Esophagus muscularis mucosa (tissue), 4 donors: ENCODE measurements around the gene P2RX2. TPM values are rescaled to one million over a fixed set of nuclear protein-coding genes. Genes with fewer than 3 reads are reported as not detected.

Experiments used
- DNase-seq: peaks from one replicate; pipeline ENCODE4 v3.0.0-alpha.2; 2017; ENCODE audit errors: extremely low spot score
- H3K27ac ChIP-seq, 4 donors: fragments of 200-600 bp; sonication (generic); replicated peaks in 1 of 4; 1 replicate in 3 of 4; 2 replicates in 1 of 4; pipeline ENCODE4 v1.5.1; 2016 to 2019; ENCODE audit warnings: mild to moderate bottlenecking in 1 of 4
- H3K27me3 ChIP-seq, 4 donors: fragments of 200-600 bp; sonication (generic); one replicate each; pipeline versions ENCODE4 v1.5.1 to v1.6.0; 2016 to 2019
- H3K36me3 ChIP-seq, 4 donors: fragments of 200-600 bp; sonication (generic); one replicate each; pipeline ENCODE4 v1.5.1; 2016 to 2019
- H3K4me1 ChIP-seq, 4 donors: fragments of 200-600 bp; sonication (generic); one replicate each; pipeline ENCODE4 v1.5.1; 2016 to 2019
- H3K4me3 ChIP-seq, 4 donors: fragments of 200-600 bp; sonication (generic); 1 replicate in 2 of 4; 2 replicates in 2 of 4; pipeline ENCODE4 v1.5.1; 2016 to 2019; ENCODE audit warnings: mild to moderate bottlenecking in 4 of 4, moderate library complexity in 1 of 4
- H3K9me3 ChIP-seq, 4 donors: fragments of 200-600 bp; sonication (generic); 1 replicate in 3 of 4; 2 replicates in 1 of 4; pipeline ENCODE4 v1.5.1; 2016 to 2019
- EP300 ChIP-seq: sonication (generic); formaldehyde crosslinking; IDR thresholded peaks from one replicate; pipeline ENCODE4 v1.6.1; 2017; ENCODE audit warnings: antibody characterized with exemption
- POLR2A ChIP-seq: fragments of 450-650 bp; IDR thresholded peaks from one replicate; pipeline ENCODE4 v1.6.1; 2017; ENCODE audit warnings: antibody characterized with exemption, moderate library complexity, mild to moderate bottlenecking, low read depth
- POLR2AphosphoS5 ChIP-seq, 2 donors: sonication (generic); formaldehyde crosslinking; IDR thresholded peaks; one replicate each; pipeline ENCODE4 v1.6.1; 2017; ENCODE audit warnings: antibody characterized with exemption in 2 of 2
- WGBS: methylation state at CpG from one replicate; pipeline ENCODE4 v1.1.5; 2018; 5-methylcytosine and 5-hydroxymethylcytosine counted together
- intact Hi-C: fragments of 100-400 bp; cut with DNase I; formaldehyde crosslinking; loops from one replicate; pipeline ENCODE4 v1.15.1; 2023
- total RNA-seq, 4 donors: library from RNA; depleted of rRNA; stranded (reverse); fragments of >200 nt; gene quantifications; one replicate each; pipeline versions ENCODE4 v1.1.0 to v1.2.1, GENCODE V29; 2016
- TF ChIP-seq, protein P1 (sequence below), 3 experiments: fragments of 200-600 bp in 2 of 3; fragments of 450-650 bp in 1 of 3; sonication (generic) in 2 of 3; IDR thresholded peaks; one replicate each; pipeline ENCODE4 v1.5.1; 2017 to 2019; ENCODE audit warnings: antibody characterized with exemption in 3 of 3, mild to moderate bottlenecking in 2 of 3, moderate library complexity in 1 of 3

The P2RX2 gene
- total RNA-seq, 4 donors from 2014 or later: 1.7 to 4.1 (median 3.7) TPM

DNA sequence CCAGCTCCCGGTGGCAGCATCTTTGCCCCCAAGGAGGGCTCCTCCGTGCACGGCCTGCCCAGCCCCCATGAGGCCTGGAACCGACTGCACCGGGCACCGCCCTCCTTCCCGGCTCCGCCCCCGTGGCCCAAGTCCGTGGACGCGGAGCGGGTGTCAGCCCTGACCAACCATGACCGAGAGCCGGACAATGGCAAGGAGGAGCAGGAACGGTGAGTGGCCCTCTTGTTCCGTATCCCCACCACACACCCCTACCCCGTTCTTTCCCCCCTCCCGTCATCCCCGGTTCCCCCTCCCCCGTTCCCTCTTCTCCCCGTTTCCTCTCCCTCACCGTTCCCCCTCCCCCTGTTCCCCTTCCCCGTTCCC, 36.5 kb upstream of the P2RX2 start:
- no peaks in the 10 kb centered on the region for H3K9me3 ChIP-seq
- H3K4me1 ChIP-seq: peaks cover 0 to 34% (median 22%) of the 10 kb centered on the region in 4 donors
- WGBS: 68% methylated on average over 15 of the region's 24 CpGs
- no peaks in the 10 kb centered on the region for H3K27me3 ChIP-seq
- peak overlapping the region; percentile 56 to 78 (median 69) for H3K27ac ChIP-seq
- intact Hi-C loops: no loop called here
- peaks cover 0 to 71% (median 57%) of the 10 kb centered on the region in 4 donors for H3K36me3 ChIP-seq
- no peak for DNase-seq
- H3K4me3 ChIP-seq: peak overlapping the region; percentile 45 to 54 (median 46)
- TF ChIP-seq EP300 (no peak), POLR2AphosphoS5 (IDR thresholded peaks at IDR 0.05) (peak in 1 of 2 donors; percentile 15)

DNA sequence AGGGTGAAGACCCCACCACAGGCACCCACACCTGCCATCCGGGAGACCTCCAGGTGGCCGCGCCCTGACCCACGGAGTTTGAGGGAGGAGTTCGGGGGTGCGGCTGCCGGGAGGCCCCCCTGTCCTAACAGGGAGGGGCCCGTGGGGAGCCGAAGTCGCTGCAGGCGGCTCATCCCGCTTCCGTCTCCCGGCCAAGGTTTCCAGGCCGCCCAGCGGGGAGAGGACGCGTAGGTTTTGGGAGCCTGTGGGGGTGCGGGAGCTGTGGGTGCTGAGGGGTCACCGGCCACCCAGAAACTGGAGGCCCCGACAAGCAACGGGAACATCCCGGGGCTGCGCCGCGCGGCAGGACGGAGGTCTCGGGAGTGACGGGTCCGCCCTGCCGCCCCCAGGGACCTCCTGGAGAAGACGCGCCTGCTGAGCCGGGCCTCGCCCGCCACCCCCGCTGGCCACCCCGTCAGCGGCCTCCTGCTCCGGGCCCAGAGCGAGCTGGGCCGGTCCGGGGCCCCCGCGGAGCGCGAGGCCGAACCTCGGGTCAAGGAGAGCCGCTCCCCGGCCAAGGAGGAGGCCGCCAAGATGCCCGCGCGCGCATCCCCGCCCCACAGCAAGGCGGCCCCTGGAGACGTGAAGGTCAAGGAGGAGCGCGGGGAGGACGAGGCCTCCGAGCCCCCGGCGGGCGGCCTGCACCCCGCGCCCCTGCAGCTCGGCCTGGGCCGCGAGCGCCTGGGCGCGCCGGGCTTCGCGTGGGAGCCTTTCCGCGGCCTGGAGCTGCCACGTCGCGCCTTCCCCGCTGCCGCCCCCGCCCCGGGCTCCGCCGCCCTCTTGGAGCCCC, 35.8 kb upstream of the P2RX2 start:
- H3K9me3 ChIP-seq: no peaks in the 10 kb centered on the region
- no peaks in the 10 kb centered on the region for H3K27me3 ChIP-seq
- peak overlapping the region; percentile 56 to 78 (median 69) for H3K27ac ChIP-seq
- no peak for DNase-seq
- TF ChIP-seq POLR2A (no peak), EP300 (no peak), POLR2AphosphoS5 (IDR thresholded peaks at IDR 0.05) (no peak)
- TF ChIP-seq, protein P1, sequence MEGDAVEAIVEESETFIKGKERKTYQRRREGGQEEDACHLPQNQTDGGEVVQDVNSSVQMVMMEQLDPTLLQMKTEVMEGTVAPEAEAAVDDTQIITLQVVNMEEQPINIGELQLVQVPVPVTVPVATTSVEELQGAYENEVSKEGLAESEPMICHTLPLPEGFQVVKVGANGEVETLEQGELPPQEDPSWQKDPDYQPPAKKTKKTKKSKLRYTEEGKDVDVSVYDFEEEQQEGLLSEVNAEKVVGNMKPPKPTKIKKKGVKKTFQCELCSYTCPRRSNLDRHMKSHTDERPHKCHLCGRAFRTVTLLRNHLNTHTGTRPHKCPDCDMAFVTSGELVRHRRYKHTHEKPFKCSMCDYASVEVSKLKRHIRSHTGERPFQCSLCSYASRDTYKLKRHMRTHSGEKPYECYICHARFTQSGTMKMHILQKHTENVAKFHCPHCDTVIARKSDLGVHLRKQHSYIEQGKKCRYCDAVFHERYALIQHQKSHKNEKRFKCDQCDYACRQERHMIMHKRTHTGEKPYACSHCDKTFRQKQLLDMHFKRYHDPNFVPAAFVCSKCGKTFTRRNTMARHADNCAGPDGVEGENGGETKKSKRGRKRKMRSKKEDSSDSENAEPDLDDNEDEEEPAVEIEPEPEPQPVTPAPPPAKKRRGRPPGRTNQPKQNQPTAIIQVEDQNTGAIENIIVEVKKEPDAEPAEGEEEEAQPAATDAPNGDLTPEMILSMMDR (IDR thresholded peaks at IDR 0.05): no peak
- H3K4me1 ChIP-seq: peaks cover 0 to 34% (median 22%) of the 10 kb centered on the region in 4 donors
- H3K36me3 ChIP-seq: peaks cover 0 to 63% (median 49%) of the 10 kb centered on the region in 4 donors
- peak overlapping the region; percentile 45 to 54 (median 46) for H3K4me3 ChIP-seq
- intact Hi-C loops: no loop called here
- 58% methylated on average over 34 of the region's 89 CpGs for WGBS

DNA sequence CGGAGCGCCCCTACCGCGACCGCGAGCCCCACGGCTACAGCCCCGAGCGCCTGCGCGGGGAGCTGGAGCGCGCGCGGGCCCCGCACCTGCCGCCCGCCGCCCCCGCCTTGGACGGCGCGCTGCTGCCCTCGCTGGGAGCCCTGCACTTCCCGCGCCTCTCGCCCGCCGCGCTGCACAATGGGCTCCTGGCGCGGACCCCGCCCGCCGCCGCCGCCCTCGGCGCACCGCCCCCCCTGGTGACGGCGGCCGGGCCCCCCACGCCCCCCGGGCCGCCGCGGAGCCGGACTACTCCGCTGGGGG, 35.2 kb upstream of the P2RX2 start:
- no peak for TF ChIP-seq POLR2A
- TF ChIP-seq, protein P1 (IDR thresholded peaks at IDR 0.05): no peak
- TF ChIP-seq POLR2AphosphoS5 (IDR thresholded peaks at IDR 0.05): no peak
- no peak for TF ChIP-seq EP300
- no peaks in the 10 kb centered on the region for H3K27me3 ChIP-seq
- no peak for DNase-seq
- intact Hi-C loops: no loop called here
- H3K27ac ChIP-seq: peak overlapping the region in 3 of 4 donors; percentile 56 to 78 (median 70)
- H3K36me3 ChIP-seq: peaks cover 0 to 57% (median 46%) of the 10 kb centered on the region in 4 donors
- H3K4me1 ChIP-seq: peaks cover 0 to 34% (median 22%) of the 10 kb centered on the region in 4 donors
- H3K9me3 ChIP-seq: no peaks in the 10 kb centered on the region
- peak overlapping the region; percentile 45 to 54 (median 46) for H3K4me3 ChIP-seq
- no CpG with 5 or more reads among the region's 50 CpGs for WGBS

DNA sequence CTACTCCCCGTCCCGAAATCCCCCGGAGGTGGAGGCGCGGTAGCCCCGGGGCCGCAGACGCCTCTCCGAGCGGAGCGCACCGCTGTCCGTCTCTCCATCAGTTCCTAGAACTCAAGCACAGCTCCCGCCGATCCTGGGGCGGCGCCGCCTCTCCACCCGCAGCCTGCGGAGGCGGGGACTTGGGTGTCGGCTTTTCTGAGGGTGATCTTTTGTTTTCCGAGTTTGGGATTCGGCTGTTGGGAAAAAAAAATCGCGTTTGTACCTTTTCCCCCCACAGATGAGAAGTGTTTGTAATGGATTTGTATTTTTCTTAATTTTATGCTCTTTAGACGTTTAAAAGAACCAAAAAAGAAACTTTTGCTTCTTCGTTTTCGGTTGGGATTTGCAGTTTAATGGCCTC, 34.8 kb upstream of the P2RX2 start:
- peak overlapping the region in 2 of 4 donors; percentile 18 to 70 for H3K27ac ChIP-seq
- peaks cover 0 to 31% (median 21%) of the 10 kb centered on the region in 4 donors for H3K4me1 ChIP-seq
- 80% methylated on average over 24 of the region's 29 CpGs for WGBS
- H3K9me3 ChIP-seq: no peaks in the 10 kb centered on the region
- TF ChIP-seq EP300: no peak
- TF ChIP-seq, protein P1 (IDR thresholded peaks at IDR 0.05): no peak
- TF ChIP-seq POLR2AphosphoS5 (IDR thresholded peaks at IDR 0.05): no peak
- no peak for TF ChIP-seq POLR2A
- intact Hi-C loops: no loop called here
- DNase-seq: no peak
- H3K4me3 ChIP-seq: peak overlapping the region; percentile 20 to 54 (median 46)
- H3K27me3 ChIP-seq: no peaks in the 10 kb centered on the region
- peaks cover 0 to 54% (median 44%) of the 10 kb centered on the region in 4 donors for H3K36me3 ChIP-seq

DNA sequence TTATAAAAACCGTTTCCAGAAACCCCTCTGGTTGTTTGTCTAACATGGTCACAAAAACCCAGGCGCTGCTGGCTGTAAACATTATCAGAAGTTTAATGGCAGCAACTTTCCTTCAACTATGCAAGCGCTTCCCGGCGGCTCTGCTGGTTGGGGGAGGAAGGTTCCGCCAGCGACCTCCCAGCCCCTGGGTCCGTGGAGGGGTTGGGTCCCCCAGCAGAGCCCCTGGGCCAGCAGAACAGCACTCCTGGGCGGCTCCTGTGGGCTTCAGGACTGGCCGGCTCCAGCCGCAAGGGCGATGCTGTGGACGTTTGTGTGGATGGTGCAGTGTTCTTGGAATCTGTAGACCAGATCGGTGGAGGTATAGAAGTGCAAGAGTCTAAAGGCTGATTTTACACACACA, 34.1 kb upstream of the P2RX2 start:
- WGBS: 90% methylated on average over 14 of the region's 14 CpGs
- intact Hi-C loops: no loop called here
- TF ChIP-seq, protein P1 (IDR thresholded peaks at IDR 0.05): no peak
- TF ChIP-seq POLR2AphosphoS5 (IDR thresholded peaks at IDR 0.05) (no peak), POLR2A (no peak), EP300 (no peak)

More for the DNA sequence above, 34.1 kb upstream of the P2RX2 start:
- no peak overlapping the region for H3K4me3 ChIP-seq
- DNase-seq: no peak
- H3K4me1 ChIP-seq: peaks cover 0 to 24% (median 14%) of the 10 kb centered on the region in 4 donors
- no peak overlapping the region for H3K27ac ChIP-seq
- H3K27me3 ChIP-seq: no peaks in the 10 kb centered on the region
- H3K9me3 ChIP-seq: no peaks in the 10 kb centered on the region
- peaks cover 0 to 50% (median 42%) of the 10 kb centered on the region in 4 donors for H3K36me3 ChIP-seq
